Measurements from ENCODE around the gene HEBP2. TPM values are rescaled to one million over a fixed set of nuclear protein-coding genes. Genes with fewer than 3 reads are reported as not detected.

HEBP2 gene
- total RNA-seq, 1 experiment from 2014 or later = 58.9 TPM

DNA sequence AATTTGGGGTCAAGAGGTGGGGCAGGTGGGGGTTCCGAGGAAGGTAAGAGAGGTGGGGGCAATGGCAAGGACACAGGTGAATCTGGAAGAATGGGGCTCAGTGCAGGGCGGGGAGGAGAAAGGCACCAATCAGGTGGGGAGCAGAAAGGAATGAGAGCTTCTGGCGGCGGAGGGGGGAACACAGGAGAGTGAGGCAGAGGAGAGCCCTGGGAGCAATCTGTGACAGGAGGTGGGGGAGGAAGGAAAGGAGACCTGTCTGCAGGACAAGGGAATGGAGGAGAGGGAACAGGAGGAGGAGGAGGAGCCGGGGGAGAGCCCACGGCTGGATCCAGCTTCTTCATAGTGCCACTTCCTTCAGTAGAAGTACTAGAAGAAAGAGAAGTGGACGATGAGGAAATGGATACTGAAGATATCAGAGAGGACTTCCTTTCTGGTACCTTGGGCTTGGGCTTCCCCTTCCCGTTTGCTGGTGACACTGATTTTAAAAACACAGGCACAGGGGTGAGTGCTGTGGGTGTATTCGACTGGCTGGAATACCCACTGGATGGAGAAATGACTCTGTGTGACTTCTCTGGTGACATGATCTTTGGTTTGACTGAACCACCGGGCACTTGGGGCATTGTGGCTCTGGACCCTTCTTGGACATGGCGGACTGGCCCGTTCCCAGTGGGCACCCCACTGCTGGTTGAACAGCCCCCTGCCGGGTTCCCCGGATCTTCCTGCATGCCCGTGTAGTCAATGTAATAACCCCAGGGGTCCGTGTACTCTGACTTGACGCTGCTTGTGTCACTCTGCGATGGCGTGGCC, 27.4 kb downstream of the HEBP2 start:
- ChIA-PET CTCF (no interaction called here), POLR2A (ENCODE audit: unreplicated experiment) (interaction anchor here (0.6 kb wide), 1 partner anchor 16 kb away, joined by 12 read pairs; no protein-coding TSS in a partner anchor)
- Histone ChIP-seq H3F3A (ENCODE audit: low read length, unreplicated experiment) (no peaks in the 10 kb centered on the region), H2AFZ (ENCODE audit: low read length) (no peak overlapping the region), H3K4me2 (ENCODE audit: low read length) (no peak overlapping the region), H4K20me1 (ENCODE audit: low read length) (no peaks in the 10 kb centered on the region), H3K4me3 (ENCODE audit: low read length) (no peak overlapping the region), H3K79me2 (ENCODE audit: low read length) (no peaks in the 10 kb centered on the region), H3K36me3 (ENCODE audit: low read depth, low read length) (no peaks in the 10 kb centered on the region), H3K9me3 (ENCODE audit: low read length) (no peaks in the 10 kb centered on the region), H3K4me1 (ENCODE audit: insufficient read depth, low read length) (no peaks in the 10 kb centered on the region), H3K9me2 (replicated peaks; ENCODE audit: low read length) (no peaks in the 10 kb centered on the region), H3K27me3 (ENCODE audit: low read length) (no peaks in the 10 kb centered on the region), H3K9ac (ENCODE audit: low read length) (no peak overlapping the region), H3K27ac (ENCODE audit: low read length) (no peak overlapping the region)
- DNase-seq (no peak), ATAC-seq (no peak)
- BruUV-seq (replicated peaks) = no TSS peak
- intact Hi-C loops (cut with micrococcal nuclease) = no loop called here
- no peak for TF ChIP-seq EZH2 (IDR thresholded peaks at IDR 0.05; ENCODE audit: low read length, unreplicated experiment)
- TF ChIP-seq, protein P1, sequence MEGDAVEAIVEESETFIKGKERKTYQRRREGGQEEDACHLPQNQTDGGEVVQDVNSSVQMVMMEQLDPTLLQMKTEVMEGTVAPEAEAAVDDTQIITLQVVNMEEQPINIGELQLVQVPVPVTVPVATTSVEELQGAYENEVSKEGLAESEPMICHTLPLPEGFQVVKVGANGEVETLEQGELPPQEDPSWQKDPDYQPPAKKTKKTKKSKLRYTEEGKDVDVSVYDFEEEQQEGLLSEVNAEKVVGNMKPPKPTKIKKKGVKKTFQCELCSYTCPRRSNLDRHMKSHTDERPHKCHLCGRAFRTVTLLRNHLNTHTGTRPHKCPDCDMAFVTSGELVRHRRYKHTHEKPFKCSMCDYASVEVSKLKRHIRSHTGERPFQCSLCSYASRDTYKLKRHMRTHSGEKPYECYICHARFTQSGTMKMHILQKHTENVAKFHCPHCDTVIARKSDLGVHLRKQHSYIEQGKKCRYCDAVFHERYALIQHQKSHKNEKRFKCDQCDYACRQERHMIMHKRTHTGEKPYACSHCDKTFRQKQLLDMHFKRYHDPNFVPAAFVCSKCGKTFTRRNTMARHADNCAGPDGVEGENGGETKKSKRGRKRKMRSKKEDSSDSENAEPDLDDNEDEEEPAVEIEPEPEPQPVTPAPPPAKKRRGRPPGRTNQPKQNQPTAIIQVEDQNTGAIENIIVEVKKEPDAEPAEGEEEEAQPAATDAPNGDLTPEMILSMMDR (conservative IDR thresholded peaks at IDR 0.05; ENCODE audit: low read depth, low read length) = no peak
- no peak for TF ChIP-seq EZH2phosphoT487 (IDR thresholded peaks at IDR 0.05; ENCODE audit: borderline replicate concordance, low read length)

DNA sequence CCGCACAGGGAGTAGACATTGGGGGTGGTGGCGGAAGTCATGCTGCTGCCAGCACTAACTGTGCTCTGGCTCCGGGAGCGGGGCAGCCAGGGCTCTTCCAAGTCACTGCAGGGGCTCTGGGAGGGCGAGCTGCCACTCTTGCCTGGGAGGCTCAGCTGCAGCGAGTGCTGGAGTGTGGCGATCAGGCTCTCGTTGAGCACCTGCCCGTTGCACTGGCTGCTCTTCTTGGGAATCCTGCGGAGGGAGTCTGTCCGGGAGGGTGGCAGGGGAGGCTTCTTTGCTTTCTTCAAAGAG, 28.0 kb downstream of the HEBP2 start:
- Histone ChIP-seq H3K4me1 (ENCODE audit: insufficient read depth, low read length) (no peaks in the 10 kb centered on the region), H3K27me3 (ENCODE audit: low read length) (no peaks in the 10 kb centered on the region), H2AFZ (ENCODE audit: low read length) (no peak overlapping the region), H3K79me2 (ENCODE audit: low read length) (no peaks in the 10 kb centered on the region), H3K36me3 (ENCODE audit: low read depth, low read length) (no peaks in the 10 kb centered on the region), H3K4me3 (ENCODE audit: low read length) (no peak overlapping the region), H4K20me1 (ENCODE audit: low read length) (no peaks in the 10 kb centered on the region), H3K4me2 (ENCODE audit: low read length) (no peak overlapping the region), H3K9me3 (ENCODE audit: low read length) (no peaks in the 10 kb centered on the region), H3F3A (ENCODE audit: low read length, unreplicated experiment) (no peaks in the 10 kb centered on the region), H3K9me2 (replicated peaks; ENCODE audit: low read length) (no peaks in the 10 kb centered on the region), H3K27ac (ENCODE audit: low read length) (no peak overlapping the region), H3K9ac (ENCODE audit: low read length) (no peak overlapping the region)
- ATAC-seq (no peak), DNase-seq (no peak)
- TF ChIP-seq, protein P1 (conservative IDR thresholded peaks at IDR 0.05; ENCODE audit: low read depth, low read length) = no peak
- no peak for TF ChIP-seq EZH2 (IDR thresholded peaks at IDR 0.05; ENCODE audit: low read length, unreplicated experiment)
- TF ChIP-seq EZH2phosphoT487 (IDR thresholded peaks at IDR 0.05; ENCODE audit: borderline replicate concordance, low read length) = no peak
- CTCF ChIA-PET = no interaction called here
- POLR2A ChIA-PET (ENCODE audit: unreplicated experiment) = no interaction called here
- BruUV-seq (replicated peaks) = no TSS peak
- intact Hi-C loops (cut with micrococcal nuclease) = no loop called here

DNA sequence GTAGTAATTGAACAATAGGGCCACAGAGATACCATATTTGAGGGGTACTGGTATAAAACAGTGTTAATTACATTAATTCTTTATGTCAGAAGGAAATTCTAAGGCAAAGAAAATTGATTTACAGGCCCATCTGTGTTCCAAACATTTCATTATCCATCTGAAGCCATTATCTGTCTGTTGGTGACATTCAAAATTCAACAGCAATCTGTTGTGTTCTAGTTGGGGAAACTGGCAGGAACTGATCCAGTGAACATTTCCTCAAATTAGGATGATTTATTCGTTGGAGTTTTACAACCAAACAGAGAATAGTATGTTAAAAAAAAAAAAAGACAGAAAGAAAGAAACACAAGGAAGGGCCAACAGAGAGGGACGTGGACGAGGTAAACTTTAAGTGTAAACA, 30.1 kb downstream of the HEBP2 start:
- H3K36me3 ChIP-seq (ENCODE audit: low read depth, low read length) = no peaks in the 10 kb centered on the region
- H3K9me2 ChIP-seq (replicated peaks; ENCODE audit: low read length) = no peaks in the 10 kb centered on the region
- H3K9ac ChIP-seq (ENCODE audit: low read length) = no peak overlapping the region
- H2AFZ ChIP-seq (ENCODE audit: low read length) = no peak overlapping the region
- ChIA-PET CTCF (interaction anchor here (0.7 kb wide), 1 partner anchor 507 kb away, joined by 5 read pairs; no protein-coding TSS in a partner anchor), POLR2A (ENCODE audit: unreplicated experiment) (no interaction called here)
- no peaks in the 10 kb centered on the region for H3K9me3 ChIP-seq (ENCODE audit: low read length)
- DNase-seq (no peak), ATAC-seq (no peak)
- no peaks in the 10 kb centered on the region for H3K27me3 ChIP-seq (ENCODE audit: low read length)
- intact Hi-C loops (cut with micrococcal nuclease) = no loop called here
- no peaks in the 10 kb centered on the region for H3K79me2 ChIP-seq (ENCODE audit: low read length)
- H3K4me3 ChIP-seq (ENCODE audit: low read length) = no peak overlapping the region
- H3K4me2 ChIP-seq (ENCODE audit: low read length) = no peak overlapping the region
- H3F3A ChIP-seq (ENCODE audit: low read length, unreplicated experiment) = no peaks in the 10 kb centered on the region
- H3K4me1 ChIP-seq (ENCODE audit: insufficient read depth, low read length) = no peaks in the 10 kb centered on the region
- TF ChIP-seq, protein P1 (conservative IDR thresholded peaks at IDR 0.05; ENCODE audit: low read depth, low read length) = no peak
- TF ChIP-seq EZH2 (IDR thresholded peaks at IDR 0.05; ENCODE audit: low read length, unreplicated experiment) = no peak
- no peak for TF ChIP-seq EZH2phosphoT487 (IDR thresholded peaks at IDR 0.05; ENCODE audit: borderline replicate concordance, low read length)
- no peak overlapping the region for H3K27ac ChIP-seq (ENCODE audit: low read length)
- no TSS peak for BruUV-seq (replicated peaks)
- H4K20me1 ChIP-seq (ENCODE audit: low read length) = no peaks in the 10 kb centered on the region
